Activated CD8-positive, alpha-beta T cell treated with anti-CD3 and anti-CD28 coated beads for 36 hours (primary cell): Measurements from ENCODE around the gene CLASP2. TPM values are rescaled to one million over a fixed set of nuclear protein-coding genes. Genes with fewer than 3 reads are reported as not detected.

ENCODE experiments used
- ATAC-seq: fragments of 200-7000 bp; cut with Tn5 transposase; one replicate; pipeline ENCODE4 v1.10.0; 2021; ENCODE audit warnings: mild to moderate bottlenecking, moderate library complexity
- CTCF ChIA-PET: fragments of 350-600 bp; sonication (Branson Sonifier 250); formaldehyde crosslinking; loops from one replicate; lab custom pipeline; 2021; ENCODE audit warnings: antibody characterized with exemption; lab: Charles Lee
- POLR2A ChIA-PET: fragments of 350-600 bp; sonication (Branson Sonifier 250); formaldehyde crosslinking; loops from one replicate; lab custom pipeline; 2021; ENCODE audit warnings: antibody characterized with exemption; lab: Charles Lee
- DNase-seq: peaks from one replicate; pipeline ENCODE4 v3.0.0-alpha.2; 2020
- H3K27ac Mint-ChIP-seq: one replicate; pipeline ENCODE4 v1.8.0; 2021; ENCODE audit warnings: mild to moderate bottlenecking, mixed read lengths
- H3K27me3 Mint-ChIP-seq: one replicate; pipeline ENCODE4 v1.8.0; 2021; ENCODE audit warnings: mixed read lengths
- H3K36me3 Mint-ChIP-seq: one replicate; pipeline ENCODE4 v1.8.0; 2021; ENCODE audit warnings: low read depth, mixed read lengths
- H3K4me1 Mint-ChIP-seq: one replicate; pipeline ENCODE4 v1.8.0; 2021; ENCODE audit warnings: low read depth, mixed read lengths
- H3K4me3 Mint-ChIP-seq: one replicate; pipeline ENCODE4 v1.8.0; 2021; ENCODE audit warnings: mild to moderate bottlenecking, moderate library complexity, mixed read lengths
- H3K9me3 Mint-ChIP-seq: one replicate; pipeline ENCODE4 v1.8.0; 2021; ENCODE audit warnings: mixed read lengths
- CTCF ChIP-seq: fragments of 200-600 bp; IDR thresholded peaks from one replicate; pipeline ENCODE4 v1.8.0; 2022; ENCODE audit warnings: antibody characterized with exemption, mild to moderate bottlenecking
- intact Hi-C: fragments of 100-400 bp; cut with micrococcal nuclease; formaldehyde crosslinking; loops from one replicate; pipeline ENCODE4 v1.10.0; 2022
- total RNA-seq, 2 experiments: library from RNA; stranded (reverse); gene quantifications; one replicate each; pipeline ENCODE4 v1.2.3, GENCODE V29; 2021

Gene CLASP2
- total RNA-seq, 2 experiments from 2014 or later = 38.4 to 46.4 TPM

- Mint-ChIP-seq H3K27me3 (no peaks in the 10 kb centered on the region), H3K9me3 (no peaks in the 10 kb centered on the region)
- CTCF ChIA-PET = no interaction called here
These were observed 229.8 kb downstream of the CLASP2 start for GRCh38 chr3:33488246-33488645.

GRCh38 chr3:33482111-33482521 lies 235.9 kb downstream of the CLASP2 start:
- intact Hi-C loops = no loop called here
- DNase-seq = no peak
- Mint-ChIP-seq H3K4me1 (no peaks in the 10 kb centered on the region), H3K27ac (no peak overlapping the region), H3K27me3 (no peaks in the 10 kb centered on the region), H3K9me3 (peaks cover 4% of the 10 kb centered on the region), H3K36me3 (no peaks in the 10 kb centered on the region), H3K4me3 (no peak overlapping the region)
- CTCF ChIA-PET = no interaction called here
- POLR2A ChIA-PET = no interaction called here
- no peak for ATAC-seq
- TF ChIP-seq CTCF = no peak

More at GRCh38 chr3:33488246-33488645, 229.8 kb downstream of the CLASP2 start:
- TF ChIP-seq CTCF = no peak
- no peak overlapping the region for H3K27ac Mint-ChIP-seq
- H3K4me1 Mint-ChIP-seq = no peaks in the 10 kb centered on the region
- H3K36me3 Mint-ChIP-seq = no peaks in the 10 kb centered on the region
- DNase-seq = no peak
- POLR2A ChIA-PET = no interaction called here
- intact Hi-C loops = loop anchor here (2.0 kb wide), 1 partner anchor 13 kb away; no protein-coding TSS in a partner anchor
- no peak for ATAC-seq
- H3K4me3 Mint-ChIP-seq = no peak overlapping the region

- POLR2A ChIA-PET = no interaction called here
- no peak overlapping the region for H3K27ac Mint-ChIP-seq
- H3K36me3 Mint-ChIP-seq = no peaks in the 10 kb centered on the region
- ATAC-seq = no peak
- H3K27me3 Mint-ChIP-seq = no peaks in the 10 kb centered on the region
- intact Hi-C loops = loop anchor here (2.0 kb wide), 1 partner anchor 14 kb away; no protein-coding TSS in a partner anchor
- no peak for TF ChIP-seq CTCF
- H3K9me3 Mint-ChIP-seq = no peaks in the 10 kb centered on the region
- no peak overlapping the region for H3K4me3 Mint-ChIP-seq
- DNase-seq = no peak
- CTCF ChIA-PET = interaction anchor here (0.7 kb wide), 1 partner anchor 110 kb away, joined by 3 read pairs; no protein-coding TSS in a partner anchor
- H3K4me1 Mint-ChIP-seq = no peaks in the 10 kb centered on the region
These were observed 243.2 kb downstream of the CLASP2 start for GRCh38 chr3:33474896-33475295.

GRCh38 chr3:33473813-33474212 lies 244.2 kb downstream of the CLASP2 start:
- Mint-ChIP-seq H3K36me3 (no peaks in the 10 kb centered on the region), H3K4me1 (no peaks in the 10 kb centered on the region), H3K27me3 (no peaks in the 10 kb centered on the region), H3K9me3 (no peaks in the 10 kb centered on the region), H3K4me3 (no peak overlapping the region), H3K27ac (no peak overlapping the region)
- no peak for ATAC-seq
- no peak for DNase-seq
- CTCF ChIA-PET = no interaction called here
- POLR2A ChIA-PET = no interaction called here
- intact Hi-C loops = loop anchor here (2.0 kb wide), 1 partner anchor 15 kb away; no protein-coding TSS in a partner anchor
- TF ChIP-seq CTCF = no peak

GRCh38 chr3:33467786-33468185 lies 250.3 kb downstream of the CLASP2 start:
- no peak for ATAC-seq
- intact Hi-C loops = no loop called here
- H3K27me3 Mint-ChIP-seq = no peaks in the 10 kb centered on the region
- no peak for DNase-seq
- TF ChIP-seq CTCF = no peak
- ChIA-PET CTCF (no interaction called here), POLR2A (no interaction called here)
- no peaks in the 10 kb centered on the region for H3K9me3 Mint-ChIP-seq
- no peak overlapping the region for H3K27ac Mint-ChIP-seq
- H3K36me3 Mint-ChIP-seq = peaks cover 4% of the 10 kb centered on the region
- no peaks in the 10 kb centered on the region for H3K4me1 Mint-ChIP-seq
- no peak overlapping the region for H3K4me3 Mint-ChIP-seq
